CD4-positive, alpha-beta T cell treated with Interleukin-17A for 4 hours (primary cell): ENCODE measurements around the gene TSPY8.
"Not testable (repeated sequence)": the region's sequence is repeated elsewhere in the genome, so short reads cannot be mapped to it uniquely, and the experiment has no call there.

Experiments
- DNase-seq: peaks from one replicate; pipeline ENCODE4 v3.0.0-alpha.2; 2020; ENCODE audit warnings: mixed read lengths

TSPY8 gene

GRCh38 chrY:9357497-9357896 is at the start of gene TSPY8:
Gene TSPY8, plus strand, starts transcription at chrY:9357797. Its CDS starts 46 bp downstream, at chrY:9357843.
- DNase-seq: not testable (repeated sequence)

GRCh38 chrY:9320996-9321395 is 36.6 kb upstream of the TSPY8 start:
- no peak for DNase-seq

GRCh38 chrY:9337164-9337563 is 20.4 kb upstream of the TSPY8 start, which contains the start of gene TSPY4:
Gene TSPY4, plus strand, starts transcription at chrY:9337464. Its CDS starts 46 bp downstream, at chrY:9337510.
- DNase-seq: not testable (repeated sequence)

GRCh38 chrY:9396527-9396926 is 38.9 kb downstream of the TSPY8 start:
- not testable (repeated sequence) for DNase-seq

- not testable (repeated sequence) for DNase-seq
Observed at GRCh38 chrY:9398121-9398520, 40.5 kb downstream of the TSPY8 start, which contains the start of gene TSPY3. Gene TSPY3, plus strand, starts transcription at chrY:9398421. Its CDS starts 46 bp downstream, at chrY:9398467.
